Measurements from ENCODE around the gene NOXRED1.

DNA sequence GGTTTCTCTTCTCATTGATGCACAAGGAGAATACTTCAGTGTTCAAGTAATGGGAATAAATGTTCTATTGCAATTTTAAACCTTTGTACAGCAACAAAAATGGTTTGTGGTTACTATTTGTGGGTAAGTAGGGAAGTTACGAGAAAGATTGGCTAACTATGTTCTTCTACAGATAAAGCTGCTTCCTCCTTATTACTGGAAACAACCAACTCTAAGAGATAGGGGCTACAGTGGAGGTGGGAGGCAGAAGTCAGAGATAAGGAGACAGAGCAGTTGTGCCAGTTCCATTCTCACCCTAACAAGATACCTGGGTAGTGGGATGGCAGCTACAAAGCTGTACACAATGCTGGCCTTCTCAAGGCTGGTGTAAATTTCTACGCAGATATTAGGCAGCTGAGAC, 16.2 kb downstream of the NOXRED1 start:
- TF ChIP-seq POLR2AphosphoS5 (IDR thresholded peaks at IDR 0.05; ENCODE audit: low read depth, low read length) (no peak), TAF1 (IDR thresholded peaks at IDR 0.05; ENCODE audit: borderline replicate concordance, insufficient read depth, low read length) (no peak), SIN3A (IDR thresholded peaks at IDR 0.05; ENCODE audit: borderline replicate concordance, insufficient read depth, low read length) (no peak)
- TF ChIP-seq, protein P1, sequence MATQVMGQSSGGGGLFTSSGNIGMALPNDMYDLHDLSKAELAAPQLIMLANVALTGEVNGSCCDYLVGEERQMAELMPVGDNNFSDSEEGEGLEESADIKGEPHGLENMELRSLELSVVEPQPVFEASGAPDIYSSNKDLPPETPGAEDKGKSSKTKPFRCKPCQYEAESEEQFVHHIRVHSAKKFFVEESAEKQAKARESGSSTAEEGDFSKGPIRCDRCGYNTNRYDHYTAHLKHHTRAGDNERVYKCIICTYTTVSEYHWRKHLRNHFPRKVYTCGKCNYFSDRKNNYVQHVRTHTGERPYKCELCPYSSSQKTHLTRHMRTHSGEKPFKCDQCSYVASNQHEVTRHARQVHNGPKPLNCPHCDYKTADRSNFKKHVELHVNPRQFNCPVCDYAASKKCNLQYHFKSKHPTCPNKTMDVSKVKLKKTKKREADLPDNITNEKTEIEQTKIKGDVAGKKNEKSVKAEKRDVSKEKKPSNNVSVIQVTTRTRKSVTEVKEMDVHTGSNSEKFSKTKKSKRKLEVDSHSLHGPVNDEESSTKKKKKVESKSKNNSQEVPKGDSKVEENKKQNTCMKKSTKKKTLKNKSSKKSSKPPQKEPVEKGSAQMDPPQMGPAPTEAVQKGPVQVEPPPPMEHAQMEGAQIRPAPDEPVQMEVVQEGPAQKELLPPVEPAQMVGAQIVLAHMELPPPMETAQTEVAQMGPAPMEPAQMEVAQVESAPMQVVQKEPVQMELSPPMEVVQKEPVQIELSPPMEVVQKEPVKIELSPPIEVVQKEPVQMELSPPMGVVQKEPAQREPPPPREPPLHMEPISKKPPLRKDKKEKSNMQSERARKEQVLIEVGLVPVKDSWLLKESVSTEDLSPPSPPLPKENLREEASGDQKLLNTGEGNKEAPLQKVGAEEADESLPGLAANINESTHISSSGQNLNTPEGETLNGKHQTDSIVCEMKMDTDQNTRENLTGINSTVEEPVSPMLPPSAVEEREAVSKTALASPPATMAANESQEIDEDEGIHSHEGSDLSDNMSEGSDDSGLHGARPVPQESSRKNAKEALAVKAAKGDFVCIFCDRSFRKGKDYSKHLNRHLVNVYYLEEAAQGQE (IDR thresholded peaks at IDR 0.05; ENCODE audit: insufficient read depth in 1 of 2, low read depth in 2 of 2, low read length in 2 of 2) = no peak
